Measurements from ENCODE around the gene OR4D9. TPM values are rescaled to one million over a fixed set of nuclear protein-coding genes. Genes with fewer than 3 reads are reported as not detected.
"Not testable (repeated sequence)": the region's sequence is repeated elsewhere in the genome, so short reads cannot be mapped to it uniquely, and the experiment has no call there.

OR4D9 gene
- total RNA-seq, 2 donors from 2014 or later, result not detected

GRCh38 chr11:59501931-59502330, 9.4 kb upstream of the OR4D9 start:
- Histone ChIP-seq H3K4me3 (ENCODE audit: low read length) (no peak overlapping the region), H3K36me3 (ENCODE audit: control insufficient read depth, insufficient read depth, low read length) (no peaks in the 10 kb centered on the region), H3K27ac (ENCODE audit: low read depth, low read length) (no peak overlapping the region), H3K9ac (ENCODE audit: extremely low read depth, low read length, poor library complexity, severe bottlenecking) (no peak overlapping the region), H3K9me3 (ENCODE audit: control insufficient read depth, low read length) (no peaks in the 10 kb centered on the region), H3K4me1 (ENCODE audit: control insufficient read depth, insufficient read depth, low read length) (no peaks in the 10 kb centered on the region), H3K27me3 (ENCODE audit: control insufficient read depth, insufficient read depth, low read length, poor library complexity, severe bottlenecking) (no peaks in the 10 kb centered on the region)
- Mint-ChIP-seq H3K27me3 (ENCODE audit: insufficient read depth) (no peaks in the 10 kb centered on the region), H3K27ac (no peak overlapping the region), H3K4me3 (no peak overlapping the region), H3K4me1 (no peaks in the 10 kb centered on the region), H3K9me3 (no peaks in the 10 kb centered on the region), H3K36me3 (ENCODE audit: low read depth) (no peaks in the 10 kb centered on the region)
- no peak for DNase-seq
- no CpG with 5 or more reads among the region's 1 CpG for WGBS, 2 experiments (ENCODE audit: insufficient coverage in 1 of 2, insufficient read length in 1 of 2)
- no peak for TF ChIP-seq CTCF (conservative IDR thresholded peaks at IDR 0.05)

- H3K4me1 ChIP-seq (ENCODE audit: control insufficient read depth, insufficient read depth, low read length), result no peaks in the 10 kb centered on the region
- no peak for TF ChIP-seq CTCF (conservative IDR thresholded peaks at IDR 0.05)
- H3K27ac ChIP-seq (ENCODE audit: low read depth, low read length), result no peak within 1 kb of the TSS
- no peaks in the 10 kb centered on the region for H3K27me3 Mint-ChIP-seq (ENCODE audit: insufficient read depth)
- no peaks in the 10 kb centered on the region for H3K36me3 Mint-ChIP-seq (ENCODE audit: low read depth)
- H3K4me1 Mint-ChIP-seq, result no peaks in the 10 kb centered on the region
- H3K9me3 Mint-ChIP-seq, result no peaks in the 10 kb centered on the region
- no peak within 1 kb of the TSS for H3K4me3 Mint-ChIP-seq
- no peaks in the 10 kb centered on the region for H3K36me3 ChIP-seq (ENCODE audit: control insufficient read depth, insufficient read depth, low read length)
- DNase-seq, result no peak
- no peaks in the 10 kb centered on the region for H3K9me3 ChIP-seq (ENCODE audit: control insufficient read depth, low read length)
- no peak within 1 kb of the TSS for H3K27ac Mint-ChIP-seq
- H3K9ac ChIP-seq (ENCODE audit: extremely low read depth, low read length, poor library complexity, severe bottlenecking), result no peak within 1 kb of the TSS
- H3K4me3 ChIP-seq (ENCODE audit: low read length), result no peak within 1 kb of the TSS
- H3K27me3 ChIP-seq (ENCODE audit: control insufficient read depth, insufficient read depth, low read length, poor library complexity, severe bottlenecking), result no peaks in the 10 kb centered on the region
These were observed 8.1 kb upstream of the OR4D9 start, which contains the start of gene OR4D11 for GRCh38 chr11:59503276-59503675. Gene OR4D11, plus strand, starts transcription at chr11:59503576. Its CDS starts 0 bp downstream, at chr11:59503576.

- Histone ChIP-seq H3K27ac (ENCODE audit: low read depth, low read length) (no peak overlapping the region), H3K36me3 (ENCODE audit: control insufficient read depth, insufficient read depth, low read length) (no peaks in the 10 kb centered on the region), H3K4me1 (ENCODE audit: control insufficient read depth, insufficient read depth, low read length) (no peaks in the 10 kb centered on the region), H3K4me3 (ENCODE audit: low read length) (no peak overlapping the region), H3K9ac (ENCODE audit: extremely low read depth, low read length, poor library complexity, severe bottlenecking) (no peak overlapping the region), H3K9me3 (ENCODE audit: control insufficient read depth, low read length) (no peaks in the 10 kb centered on the region), H3K27me3 (ENCODE audit: control insufficient read depth, insufficient read depth, low read length, poor library complexity, severe bottlenecking) (no peaks in the 10 kb centered on the region)
- Mint-ChIP-seq H3K27ac (no peak overlapping the region), H3K9me3 (no peaks in the 10 kb centered on the region), H3K36me3 (ENCODE audit: low read depth) (no peaks in the 10 kb centered on the region), H3K27me3 (ENCODE audit: insufficient read depth) (no peaks in the 10 kb centered on the region), H3K4me1 (no peaks in the 10 kb centered on the region), H3K4me3 (no peak overlapping the region)
- 86 to 87% methylated on average over 1 of the region's 1 CpG for WGBS, 2 experiments (ENCODE audit: insufficient coverage in 1 of 2, insufficient read length in 1 of 2)
- DNase-seq, result no peak
- TF ChIP-seq CTCF (conservative IDR thresholded peaks at IDR 0.05), result no peak
These were observed 336 bp downstream of the OR4D9 start for GRCh38 chr11:59511675-59512074.

- H3K27ac ChIP-seq (ENCODE audit: low read depth, low read length); H3K9me3 Mint-ChIP-seq; H3K4me3 Mint-ChIP-seq; H3K27me3 Mint-ChIP-seq (ENCODE audit: insufficient read depth); H3K4me3 ChIP-seq (ENCODE audit: low read length); H3K36me3 Mint-ChIP-seq (ENCODE audit: low read depth); H3K27me3 ChIP-seq (ENCODE audit: control insufficient read depth, insufficient read depth, low read length, poor library complexity, severe bottlenecking); DNase-seq; H3K4me1 Mint-ChIP-seq; H3K36me3 ChIP-seq (ENCODE audit: control insufficient read depth, insufficient read depth, low read length); H3K4me1 ChIP-seq (ENCODE audit: control insufficient read depth, insufficient read depth, low read length); H3K9ac ChIP-seq (ENCODE audit: extremely low read depth, low read length, poor library complexity, severe bottlenecking); H3K27ac Mint-ChIP-seq; H3K9me3 ChIP-seq (ENCODE audit: control insufficient read depth, low read length): not testable (repeated sequence)
- WGBS, 2 experiments (ENCODE audit: insufficient coverage in 1 of 2, insufficient read length in 1 of 2), result 80 to 100% methylated on average over 1 of the region's 2 CpGs
These were observed 8.8 kb downstream of the OR4D9 start for GRCh38 chr11:59520139-59520538.
